Measurements from ENCODE around the gene CCDC185. TPM values are rescaled to one million over a fixed set of nuclear protein-coding genes. Genes with fewer than 3 reads are reported as not detected.
"Not testable (repeated sequence)": the region's sequence is repeated elsewhere in the genome, so short reads cannot be mapped to it uniquely, and the experiment has no call there.

CCDC185 gene
- total RNA-seq, 1 donor from 2014 or later: not detected

GRCh38 chr1:223394242-223394641 is 1.0 kb downstream of the CCDC185 start:
- H3K36me3 Mint-ChIP-seq (ENCODE audit: low read depth): no peaks in the 10 kb centered on the region
- TF ChIP-seq CTCF (IDR thresholded peaks at IDR 0.05): no peak
- no peak overlapping the region for H3K27ac Mint-ChIP-seq
- POLR2A ChIA-PET: no interaction called here
- DNase-seq (no peak), ATAC-seq (ENCODE audit: low read depth) (no peak)
- CTCF ChIA-PET: no interaction called here
- H3K4me3 Mint-ChIP-seq: no peak overlapping the region
- intact Hi-C loops (cut with micrococcal nuclease): no loop called here
- H3K9me3 Mint-ChIP-seq: no peaks in the 10 kb centered on the region
- H3K27me3 Mint-ChIP-seq: peaks cover 17% of the 10 kb centered on the region
- no peaks in the 10 kb centered on the region for H3K4me1 Mint-ChIP-seq

- no peak overlapping the region for H3K27ac Mint-ChIP-seq
Observed at GRCh38 chr1:223394706-223395105, 1.5 kb downstream of the CCDC185 start.

GRCh38 chr1:223399393-223399792 is 6.2 kb downstream of the CCDC185 start:
- H3K36me3 Mint-ChIP-seq (ENCODE audit: low read depth); intact Hi-C loops (cut with micrococcal nuclease); ATAC-seq (ENCODE audit: low read depth); CTCF ChIA-PET; H3K9me3 Mint-ChIP-seq; H3K4me1 Mint-ChIP-seq; H3K27ac Mint-ChIP-seq; H3K4me3 Mint-ChIP-seq; DNase-seq; POLR2A ChIA-PET; H3K27me3 Mint-ChIP-seq: not testable (repeated sequence)

More at GRCh38 chr1:223394706-223395105, 1.5 kb downstream of the CCDC185 start:
- no peak for TF ChIP-seq CTCF (IDR thresholded peaks at IDR 0.05)
- DNase-seq: no peak
- Mint-ChIP-seq H3K4me1 (no peaks in the 10 kb centered on the region), H3K36me3 (ENCODE audit: low read depth) (no peaks in the 10 kb centered on the region), H3K9me3 (peaks cover under 1% of the 10 kb centered on the region), H3K4me3 (no peak overlapping the region), H3K27me3 (peaks cover 14% of the 10 kb centered on the region)
- ChIA-PET CTCF (no interaction called here), POLR2A (no interaction called here)
- ATAC-seq (ENCODE audit: low read depth): no peak
- intact Hi-C loops (cut with micrococcal nuclease): no loop called here

GRCh38 chr1:223401873-223402789 is 8.9 kb downstream of the CCDC185 start:
- H3K9me3 Mint-ChIP-seq: peaks cover 1% of the 10 kb centered on the region
- DNase-seq (no peak), ATAC-seq (ENCODE audit: low read depth) (no peak)
- no peak overlapping the region for H3K27ac Mint-ChIP-seq
- ChIA-PET CTCF (no interaction called here), POLR2A (no interaction called here)
- no peak overlapping the region for H3K4me3 Mint-ChIP-seq
- TF ChIP-seq CTCF (IDR thresholded peaks at IDR 0.05): no peak
- H3K27me3 Mint-ChIP-seq: peaks cover 20% of the 10 kb centered on the region
- H3K4me1 Mint-ChIP-seq: no peaks in the 10 kb centered on the region
- intact Hi-C loops (cut with micrococcal nuclease): no loop called here
- H3K36me3 Mint-ChIP-seq (ENCODE audit: low read depth): no peaks in the 10 kb centered on the region

- Mint-ChIP-seq H3K27ac (no peak overlapping the region), H3K4me1 (no peaks in the 10 kb centered on the region), H3K36me3 (ENCODE audit: low read depth) (no peaks in the 10 kb centered on the region), H3K27me3 (peaks cover 20% of the 10 kb centered on the region), H3K4me3 (no peak overlapping the region), H3K9me3 (peaks cover 1% of the 10 kb centered on the region)
- ChIA-PET POLR2A (no interaction called here), CTCF (no interaction called here)
- TF ChIP-seq CTCF (IDR thresholded peaks at IDR 0.05): no peak
- DNase-seq (no peak), ATAC-seq (ENCODE audit: low read depth) (no peak)
- intact Hi-C loops (cut with micrococcal nuclease): no loop called here
Observed at GRCh38 chr1:223402790-223403142, 9.6 kb downstream of the CCDC185 start.
